Nephron (organoid): ENCODE measurements around the gene COL17A1.

Source experiments
- H3K27ac Mint-ChIP-seq, 3 experiments: 2 replicates each; pipeline ENCODE4 v1.8.0; 2020; ENCODE audit warnings: mixed read lengths in 3 of 3, mild to moderate bottlenecking in 2 of 3, moderate library complexity in 1 of 3
- H3K27me3 Mint-ChIP-seq: 2 replicates; pipeline ENCODE4 v1.8.0; 2021; ENCODE audit warnings: low read depth, mild to moderate bottlenecking, moderate library complexity, mixed read lengths
- H3K36me3 Mint-ChIP-seq: 2 replicates; pipeline ENCODE4 v1.8.0; 2020; ENCODE audit warnings: low read depth, mixed read lengths
- H3K4me1 Mint-ChIP-seq: 2 replicates; pipeline ENCODE4 v1.8.0; 2020; ENCODE audit warnings: mixed read lengths
- H3K4me3 Mint-ChIP-seq, 3 experiments: 2 replicates each; pipeline ENCODE4 v1.8.0; 2020; ENCODE audit warnings: mild to moderate bottlenecking in 3 of 3, mixed read lengths in 3 of 3, moderate library complexity in 2 of 3
- H3K9me3 Mint-ChIP-seq: 2 replicates; pipeline ENCODE4 v1.8.0; 2020; ENCODE audit warnings: mixed read lengths
- CTCF ChIP-seq, 3 experiments: fragments of 200-600 bp; sonication (generic); IDR thresholded peaks; one replicate each; pipeline ENCODE4 v1.5.0; 2021; ENCODE audit warnings: antibody characterized with exemption in 3 of 3; ENCODE audit not compliant: unreplicated experiment in 3 of 3

Gene COL17A1

DNA sequence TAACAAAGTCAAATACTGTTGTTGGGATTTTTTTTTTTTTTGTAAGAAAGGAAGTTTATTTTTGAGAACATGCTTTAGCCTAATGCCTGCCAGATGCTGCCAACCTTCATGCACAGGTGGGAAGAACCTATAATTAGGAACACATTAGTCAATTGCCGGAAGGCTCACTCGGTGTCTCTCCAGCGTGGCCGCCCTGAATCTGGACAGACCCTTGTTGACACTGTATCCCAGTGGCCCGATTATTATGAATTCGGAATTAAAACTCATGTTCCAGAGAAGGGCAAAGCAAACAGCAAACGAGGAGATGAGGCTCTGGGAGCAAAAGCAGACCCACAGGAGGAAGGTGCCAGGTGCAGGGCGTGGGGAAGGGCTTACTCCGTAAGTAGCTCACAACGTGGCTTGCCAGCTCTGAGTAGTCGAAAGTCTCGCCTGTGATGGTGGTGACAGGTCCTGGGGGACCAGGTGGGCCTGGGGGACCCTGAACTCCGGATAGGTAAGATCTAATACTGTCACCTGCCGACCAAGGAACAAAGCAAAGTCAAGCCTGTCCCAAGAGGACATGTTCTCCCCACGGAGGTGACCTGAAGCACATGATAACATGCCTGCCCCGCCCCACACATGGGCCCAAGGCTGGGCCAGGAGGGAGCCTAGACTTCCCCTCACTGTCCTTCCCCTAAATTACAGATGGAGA is 48.3 kb downstream of the COL17A1 start:
- Mint-ChIP-seq H3K36me3 (peaks cover 1% of the 10 kb centered on the region), H3K27me3 (peaks cover 15% of the 10 kb centered on the region), H3K27ac (no peak overlapping the region), H3K4me1 (no peaks in the 10 kb centered on the region), H3K4me3 (no peak overlapping the region), H3K9me3 (no peaks in the 10 kb centered on the region)
- no peak for TF ChIP-seq CTCF (IDR thresholded peaks at IDR 0.05; ENCODE audit: unreplicated experiment in 3 of 3)

DNA sequence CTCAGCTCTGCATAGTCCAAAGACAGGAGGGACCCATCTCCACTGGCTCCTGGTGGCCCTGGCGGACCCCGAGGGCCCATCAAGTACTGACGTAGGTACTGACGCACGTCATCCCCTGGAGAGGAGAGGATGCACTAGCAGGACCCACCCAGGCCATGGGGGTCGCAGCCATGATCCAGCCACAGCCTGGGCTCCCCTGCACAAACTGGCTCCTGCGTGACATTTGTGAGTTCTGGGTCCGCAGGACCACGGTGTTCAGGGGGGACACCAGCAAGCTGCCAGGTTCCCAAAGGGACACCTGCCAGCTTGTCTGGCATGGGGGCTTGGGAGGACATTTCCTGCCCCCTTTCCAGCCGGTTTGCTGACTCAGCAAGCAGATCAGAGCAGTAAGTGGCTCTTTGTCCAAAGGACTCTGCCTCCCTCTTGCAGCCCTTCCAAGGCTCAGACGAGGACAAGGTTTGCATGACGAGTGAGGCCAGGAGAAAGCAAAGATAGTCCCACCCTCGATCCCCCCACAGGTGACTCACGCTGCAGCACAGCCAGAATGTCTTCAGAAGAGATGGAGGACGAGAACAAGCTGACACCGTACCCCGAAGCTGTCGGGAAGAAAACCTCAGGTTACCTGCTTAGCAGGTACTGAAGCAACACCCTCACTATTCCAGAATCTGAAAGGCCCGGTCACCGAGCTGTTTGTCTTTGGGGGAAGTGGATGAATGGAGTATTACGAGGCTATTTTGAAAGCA is 49.0 kb downstream of the COL17A1 start:
- Mint-ChIP-seq H3K27ac (no peak overlapping the region), H3K9me3 (no peaks in the 10 kb centered on the region), H3K4me3 (no peak overlapping the region), H3K4me1 (no peaks in the 10 kb centered on the region), H3K36me3 (peaks cover 5% of the 10 kb centered on the region), H3K27me3 (peaks cover 15% of the 10 kb centered on the region)
- TF ChIP-seq CTCF (IDR thresholded peaks at IDR 0.05; ENCODE audit: unreplicated experiment in 3 of 3), result no peak

GRCh38 chr10:104036069-104036384 is 49.7 kb downstream of the COL17A1 start:
- Mint-ChIP-seq H3K27me3 (peaks cover 15% of the 10 kb centered on the region), H3K4me3 (no peak overlapping the region), H3K27ac (no peak overlapping the region), H3K36me3 (peaks cover 11% of the 10 kb centered on the region), H3K4me1 (no peaks in the 10 kb centered on the region), H3K9me3 (no peaks in the 10 kb centered on the region)
- no peak for TF ChIP-seq CTCF (IDR thresholded peaks at IDR 0.05; ENCODE audit: unreplicated experiment in 3 of 3)

DNA sequence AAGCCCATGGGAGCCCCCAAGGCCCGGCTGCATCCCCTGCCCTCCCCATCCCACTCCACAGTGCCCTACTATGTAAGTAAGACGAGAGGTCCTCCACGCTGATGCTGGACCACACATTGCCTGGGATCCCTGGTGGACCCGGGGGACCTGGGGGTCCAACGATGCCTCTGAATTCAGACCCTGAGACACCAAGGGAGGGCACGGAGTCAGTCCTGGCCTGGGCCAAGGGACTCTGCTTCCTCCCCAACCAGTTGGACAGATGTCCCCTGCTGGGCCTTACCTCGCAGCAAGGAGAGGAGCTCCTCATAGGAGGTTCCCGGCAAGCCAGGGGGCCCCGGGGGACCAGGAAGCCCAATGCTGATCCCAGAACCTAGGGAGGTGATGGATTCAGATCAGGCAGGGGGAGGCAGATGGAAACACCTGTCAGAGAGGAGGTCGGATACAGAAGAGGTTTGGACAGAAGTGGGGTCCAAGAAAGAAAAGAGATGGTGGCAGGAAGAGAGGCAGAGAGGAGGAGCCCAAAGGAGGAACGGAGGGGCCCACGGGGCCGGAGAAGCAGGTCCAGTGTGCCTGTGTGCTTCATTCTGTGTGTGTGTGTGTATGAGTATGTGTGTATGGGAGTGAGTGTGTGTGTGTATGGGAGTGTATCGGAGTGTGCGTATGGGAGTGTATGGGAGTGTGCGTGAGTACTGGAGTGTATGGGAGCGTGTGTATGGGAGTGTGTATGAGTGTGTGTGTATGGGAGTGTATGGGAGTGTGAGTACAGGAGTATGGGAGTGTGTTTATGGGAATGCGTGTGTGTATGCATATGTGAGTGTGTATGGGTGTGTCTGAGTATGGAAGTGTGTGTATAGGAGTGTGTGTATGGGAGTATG is 50.2 kb downstream of the COL17A1 start:
- H3K4me1 Mint-ChIP-seq, result no peaks in the 10 kb centered on the region
- peaks cover 11% of the 10 kb centered on the region for H3K36me3 Mint-ChIP-seq
- H3K27me3 Mint-ChIP-seq, result peaks cover 12% of the 10 kb centered on the region
- no peak for TF ChIP-seq CTCF (IDR thresholded peaks at IDR 0.05; ENCODE audit: unreplicated experiment in 3 of 3)
- no peaks in the 10 kb centered on the region for H3K9me3 Mint-ChIP-seq
- H3K4me3 Mint-ChIP-seq, result no peak overlapping the region
- no peak overlapping the region for H3K27ac Mint-ChIP-seq

- H3K4me1 Mint-ChIP-seq, result no peaks in the 10 kb centered on the region
- H3K27me3 Mint-ChIP-seq, result peaks cover 5% of the 10 kb centered on the region
- H3K27ac Mint-ChIP-seq, result no peak overlapping the region
- no peak overlapping the region for H3K4me3 Mint-ChIP-seq
- no peak for TF ChIP-seq CTCF (IDR thresholded peaks at IDR 0.05; ENCODE audit: unreplicated experiment in 3 of 3)
- H3K36me3 Mint-ChIP-seq, result peaks cover 12% of the 10 kb centered on the region
- H3K9me3 Mint-ChIP-seq, result no peaks in the 10 kb centered on the region
Measured at GRCh38 chr10:104034401-104035193, 51.1 kb downstream of the COL17A1 start.
